ENCODE data around the gene AGBL5. TPM values are rescaled to one million over a fixed set of nuclear protein-coding genes. Genes with fewer than 3 reads are reported as not detected.

Gene AGBL5
- total RNA-seq, 2 donors from 2014 or later: 15.1 to 16.8 TPM

DNA sequence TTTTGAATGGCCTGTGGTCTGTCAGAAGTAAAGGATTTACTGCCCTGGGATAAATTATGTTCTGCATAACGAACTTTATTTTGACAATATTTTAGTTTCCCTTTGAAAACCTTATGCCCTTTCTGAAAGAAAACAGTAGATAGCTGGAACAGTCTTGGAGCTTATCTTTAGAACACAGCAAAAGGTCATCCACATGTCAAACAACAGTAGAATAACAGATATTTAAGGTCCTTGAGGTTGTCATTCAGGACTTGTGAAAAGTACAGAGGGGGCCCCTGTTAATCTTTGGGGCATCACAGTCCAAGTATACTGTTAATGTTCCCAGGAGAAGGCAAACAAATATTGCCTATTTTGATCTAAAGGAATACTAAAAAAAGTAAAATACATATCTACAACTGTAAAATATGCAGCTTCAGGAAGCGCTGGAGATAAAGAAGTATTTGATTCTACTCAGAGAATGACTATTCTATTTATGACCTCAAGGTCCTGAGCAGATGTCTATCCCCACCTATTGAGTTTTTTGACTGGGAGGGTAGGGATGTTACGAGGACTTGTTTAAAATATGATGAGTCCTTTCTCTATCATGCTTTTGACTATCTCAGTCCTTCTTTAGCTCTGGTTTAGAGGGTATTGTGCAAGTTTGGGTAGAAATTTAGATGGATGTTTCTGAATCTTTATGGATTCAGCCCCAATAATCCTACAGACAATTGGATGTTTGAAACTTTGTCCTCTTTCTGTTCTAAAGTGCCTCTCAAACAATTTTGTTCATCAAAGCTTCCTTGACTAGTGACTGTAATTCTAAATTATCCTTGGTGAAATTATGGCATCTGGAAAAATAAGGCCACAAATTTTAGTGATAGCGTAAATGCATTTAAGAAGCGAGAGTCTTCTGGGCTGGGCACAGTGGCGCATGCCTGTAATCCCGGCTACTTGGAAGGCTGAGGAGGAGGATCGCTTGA lies 43.8 kb upstream of the AGBL5 start:
- no peaks in the 10 kb centered on the region for H3K27me3 ChIP-seq
- no peak overlapping the region for H3K9ac ChIP-seq (ENCODE audit: low read depth in 2 of 2, low read length in 2 of 2)
- H3K4me1 ChIP-seq: no peaks in the 10 kb centered on the region
- TF ChIP-seq, protein P1, sequence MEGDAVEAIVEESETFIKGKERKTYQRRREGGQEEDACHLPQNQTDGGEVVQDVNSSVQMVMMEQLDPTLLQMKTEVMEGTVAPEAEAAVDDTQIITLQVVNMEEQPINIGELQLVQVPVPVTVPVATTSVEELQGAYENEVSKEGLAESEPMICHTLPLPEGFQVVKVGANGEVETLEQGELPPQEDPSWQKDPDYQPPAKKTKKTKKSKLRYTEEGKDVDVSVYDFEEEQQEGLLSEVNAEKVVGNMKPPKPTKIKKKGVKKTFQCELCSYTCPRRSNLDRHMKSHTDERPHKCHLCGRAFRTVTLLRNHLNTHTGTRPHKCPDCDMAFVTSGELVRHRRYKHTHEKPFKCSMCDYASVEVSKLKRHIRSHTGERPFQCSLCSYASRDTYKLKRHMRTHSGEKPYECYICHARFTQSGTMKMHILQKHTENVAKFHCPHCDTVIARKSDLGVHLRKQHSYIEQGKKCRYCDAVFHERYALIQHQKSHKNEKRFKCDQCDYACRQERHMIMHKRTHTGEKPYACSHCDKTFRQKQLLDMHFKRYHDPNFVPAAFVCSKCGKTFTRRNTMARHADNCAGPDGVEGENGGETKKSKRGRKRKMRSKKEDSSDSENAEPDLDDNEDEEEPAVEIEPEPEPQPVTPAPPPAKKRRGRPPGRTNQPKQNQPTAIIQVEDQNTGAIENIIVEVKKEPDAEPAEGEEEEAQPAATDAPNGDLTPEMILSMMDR (IDR thresholded peaks at IDR 0.05): no peak
- H3K36me3 ChIP-seq: no peaks in the 10 kb centered on the region
- intact Hi-C loops (cut with DNase I): no loop called here
- no peak for DNase-seq
- no peak overlapping the region for H3K27ac ChIP-seq
- no peak overlapping the region for H3K4me3 ChIP-seq
- no peaks in the 10 kb centered on the region for H3K9me3 ChIP-seq

DNA sequence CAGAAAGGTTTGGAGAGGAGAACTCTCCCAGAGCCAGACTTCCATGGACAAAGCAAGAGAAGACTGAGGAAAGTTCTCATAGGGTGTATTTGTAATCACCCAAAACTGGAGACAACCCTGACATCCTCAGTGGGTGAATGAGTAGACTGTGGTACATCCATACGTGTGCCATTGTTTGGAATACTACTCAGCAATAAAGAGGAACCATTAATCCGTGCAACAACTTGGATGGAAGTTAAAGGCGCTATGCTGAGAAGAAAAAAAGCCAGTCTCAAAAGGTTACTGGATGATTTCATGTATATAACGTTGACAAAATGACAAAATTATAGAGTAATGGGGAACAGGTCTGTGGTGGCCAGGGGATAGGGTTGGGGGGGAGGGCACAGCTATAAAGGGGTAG lies 42.8 kb upstream of the AGBL5 start:
- no peak for DNase-seq
- TF ChIP-seq, protein P1 (IDR thresholded peaks at IDR 0.05): no peak
- no peak overlapping the region for H3K4me3 ChIP-seq
- no peak overlapping the region for H3K9ac ChIP-seq (ENCODE audit: low read depth in 2 of 2, low read length in 2 of 2)
- no peaks in the 10 kb centered on the region for H3K9me3 ChIP-seq
- no peaks in the 10 kb centered on the region for H3K27me3 ChIP-seq
- H3K36me3 ChIP-seq: no peaks in the 10 kb centered on the region
- H3K27ac ChIP-seq: no peak overlapping the region
- intact Hi-C loops (cut with DNase I): no loop called here
- no peaks in the 10 kb centered on the region for H3K4me1 ChIP-seq

DNA sequence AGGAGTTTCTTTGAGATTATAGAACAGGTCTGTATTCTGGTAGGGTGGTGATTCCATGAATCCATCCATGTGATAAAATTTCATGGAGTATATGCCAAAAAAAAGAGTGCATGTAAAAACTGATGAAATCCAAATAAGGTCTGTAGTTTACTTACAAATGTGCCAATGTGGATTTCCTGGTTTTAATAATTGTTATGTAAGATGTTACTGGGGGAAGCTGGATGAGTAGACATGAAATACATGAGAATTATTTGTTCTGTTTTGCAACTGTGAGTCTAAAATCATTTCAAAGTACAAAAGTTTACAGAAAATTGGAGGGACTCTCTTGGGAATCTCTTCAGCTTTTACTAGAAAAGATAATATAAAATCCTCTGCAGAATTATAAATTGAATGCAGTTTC lies 42.4 kb upstream of the AGBL5 start:
- no peak overlapping the region for H3K4me3 ChIP-seq
- DNase-seq: no peak
- intact Hi-C loops (cut with DNase I): no loop called here
- no peaks in the 10 kb centered on the region for H3K9me3 ChIP-seq
- H3K27ac ChIP-seq: no peak overlapping the region
- H3K36me3 ChIP-seq: no peaks in the 10 kb centered on the region
- H3K27me3 ChIP-seq: no peaks in the 10 kb centered on the region
- TF ChIP-seq, protein P1 (IDR thresholded peaks at IDR 0.05): no peak
- H3K9ac ChIP-seq (ENCODE audit: low read depth in 2 of 2, low read length in 2 of 2): no peak overlapping the region
- no peaks in the 10 kb centered on the region for H3K4me1 ChIP-seq

DNA sequence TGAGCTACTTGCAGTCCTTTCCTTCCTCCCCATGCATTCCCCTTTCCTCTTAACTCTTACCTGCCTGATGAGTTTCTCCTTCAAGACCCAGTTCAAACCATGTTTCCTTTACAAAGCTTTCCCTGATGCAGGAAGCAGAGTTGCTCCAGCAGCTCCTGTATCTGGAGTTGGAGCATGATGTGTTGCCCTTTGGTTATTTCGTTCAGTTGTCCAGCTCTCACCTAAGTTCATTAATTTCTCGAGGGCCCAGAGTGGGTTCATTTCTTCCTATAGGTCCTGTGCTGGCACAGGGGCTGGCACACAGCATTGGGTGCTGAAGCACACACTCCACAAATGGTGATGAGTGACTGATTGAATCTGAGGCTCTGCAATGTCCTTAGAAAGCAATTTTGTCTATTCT lies 41.8 kb upstream of the AGBL5 start:
- intact Hi-C loops (cut with DNase I): loop anchor here (10.0 kb wide), 1 partner anchor 165 kb away; the partner anchor contains the start of gene DPYSL5
- Histone ChIP-seq H3K9ac (ENCODE audit: low read depth in 2 of 2, low read length in 2 of 2) (no peak overlapping the region), H3K27ac (no peak overlapping the region), H3K4me1 (no peaks in the 10 kb centered on the region), H3K36me3 (no peaks in the 10 kb centered on the region), H3K9me3 (no peaks in the 10 kb centered on the region), H3K4me3 (no peak overlapping the region), H3K27me3 (no peaks in the 10 kb centered on the region)
- TF ChIP-seq, protein P1 (IDR thresholded peaks at IDR 0.05): no peak
- no peak for DNase-seq

DNA sequence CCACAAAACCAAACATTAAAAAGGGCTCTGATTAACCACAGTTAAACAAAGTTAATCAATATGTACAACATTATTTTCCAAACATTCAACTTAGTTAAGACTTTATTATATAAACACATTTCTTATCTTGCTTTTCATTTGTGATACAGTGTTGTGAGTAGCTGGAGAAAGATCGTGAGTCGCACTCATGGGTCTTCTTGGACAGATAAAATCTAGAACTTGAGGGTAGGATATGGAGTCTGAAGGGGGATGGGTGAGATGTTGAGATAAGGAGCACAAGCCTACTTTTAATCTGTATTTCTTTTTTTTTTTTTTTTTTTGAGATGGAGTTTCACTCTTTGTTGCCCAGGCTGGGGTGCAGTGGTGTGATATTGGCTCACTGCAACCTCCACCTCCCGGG lies 41.3 kb upstream of the AGBL5 start:
- Histone ChIP-seq H3K4me3 (no peak overlapping the region), H3K27ac (no peak overlapping the region), H3K27me3 (no peaks in the 10 kb centered on the region), H3K36me3 (no peaks in the 10 kb centered on the region), H3K9ac (ENCODE audit: low read depth in 2 of 2, low read length in 2 of 2) (no peak overlapping the region), H3K4me1 (no peaks in the 10 kb centered on the region), H3K9me3 (no peaks in the 10 kb centered on the region)
- TF ChIP-seq, protein P1 (IDR thresholded peaks at IDR 0.05): no peak
- DNase-seq: no peak
- intact Hi-C loops (cut with DNase I): loop anchor here (10.0 kb wide), 1 partner anchor 165 kb away; the partner anchor contains the start of gene DPYSL5
